ENCODE results near the gene PVRIG. TPM values are rescaled to one million over a fixed set of nuclear protein-coding genes. Genes with fewer than 3 reads are reported as not detected.
"Not testable (repeated sequence)": the region's sequence is repeated elsewhere in the genome, so short reads cannot be mapped to it uniquely, and the experiment has no call there.

Gene PVRIG
- polyA plus RNA-seq, 1 experiment = not detected

GRCh38 chr7:100213672-100214071 is 6.1 kb upstream of the PVRIG start:
- ChIA-PET POLR2A (no interaction called here), CTCF (interaction anchor here (9.9 kb wide), 1 partner anchor 82 kb away, joined by 147 read pairs; no protein-coding TSS in a partner anchor)

GRCh38 chr7:100214356-100214755 is 5.4 kb upstream of the PVRIG start:
- DNase-seq (ENCODE audit: low read depth); POLR2A ChIA-PET; H3K36me3 ChIP-seq (ENCODE audit: control insufficient read depth, insufficient read depth, low read length); H3K4me3 ChIP-seq (ENCODE audit: low read depth, low read length); H3K27me3 ChIP-seq (ENCODE audit: control insufficient read depth, insufficient read depth, low read length): not testable (repeated sequence)
- CTCF ChIA-PET = interaction anchor here (9.9 kb wide), 1 partner anchor 82 kb away, joined by 147 read pairs; no protein-coding TSS in a partner anchor

More at GRCh38 chr7:100213672-100214071, 6.1 kb upstream of the PVRIG start:
- no peak for DNase-seq (ENCODE audit: low read depth)
- Histone ChIP-seq H3K36me3 (ENCODE audit: control insufficient read depth, insufficient read depth, low read length) (no peaks in the 10 kb centered on the region), H3K27me3 (ENCODE audit: control insufficient read depth, insufficient read depth, low read length) (no peaks in the 10 kb centered on the region), H3K4me3 (ENCODE audit: low read depth, low read length) (no peak overlapping the region)
- TF ChIP-seq CTCF (IDR thresholded peaks at IDR 0.05; ENCODE audit: insufficient read depth, low read depth, low read length) = no peak

- no peak for TF ChIP-seq CTCF (IDR thresholded peaks at IDR 0.05; ENCODE audit: insufficient read depth, low read depth, low read length)
- POLR2A ChIA-PET = no interaction called here
- no peak for DNase-seq (ENCODE audit: low read depth)
- Histone ChIP-seq H3K36me3 (ENCODE audit: control insufficient read depth, insufficient read depth, low read length) (no peaks in the 10 kb centered on the region; the same call in 1 of the 2 replicates), H3K4me3 (ENCODE audit: low read depth, low read length) (no peak overlapping the region), H3K27me3 (ENCODE audit: control insufficient read depth, insufficient read depth, low read length) (no peaks in the 10 kb centered on the region)
- CTCF ChIA-PET = interaction anchor here (1.0 to 9.9 kb wide), 4 partner anchors 8 to 84 kb away, joined by 3 to 147 read pairs (median 8); no protein-coding TSS in a partner anchor
Measured at GRCh38 chr7:100215895-100216294, 3.9 kb upstream of the PVRIG start.

GRCh38 chr7:100217934-100218333 is 1.8 kb upstream of the PVRIG start:
- H3K36me3 ChIP-seq (ENCODE audit: control insufficient read depth, insufficient read depth, low read length); H3K4me3 ChIP-seq (ENCODE audit: low read depth, low read length); POLR2A ChIA-PET; DNase-seq (ENCODE audit: low read depth); H3K27me3 ChIP-seq (ENCODE audit: control insufficient read depth, insufficient read depth, low read length): not testable (repeated sequence)
- CTCF ChIA-PET = interaction anchor here (0.8 to 9.9 kb wide), 10 partner anchors 9 to 86 kb away, joined by 3 to 147 read pairs (median 5); partner anchors contain the start of gene LAMTOR4
- TF ChIP-seq CTCF (IDR thresholded peaks at IDR 0.05; ENCODE audit: insufficient read depth, low read depth, low read length) = peak; percentile 51

- CTCF ChIA-PET = interaction anchor here (1.1 to 9.9 kb wide), 4 partner anchors 10 to 87 kb away, joined by 3 to 147 read pairs (median 4); no protein-coding TSS in a partner anchor
- Histone ChIP-seq H3K36me3 (ENCODE audit: control insufficient read depth, insufficient read depth, low read length) (peaks cover 2% of the 10 kb centered on the region; the same call in 1 of the 2 replicates), H3K4me3 (ENCODE audit: low read depth, low read length) (no peak overlapping the region), H3K27me3 (ENCODE audit: control insufficient read depth, insufficient read depth, low read length) (no peaks in the 10 kb centered on the region)
- DNase-seq (ENCODE audit: low read depth) = no peak
- no peak for TF ChIP-seq CTCF (IDR thresholded peaks at IDR 0.05; ENCODE audit: insufficient read depth, low read depth, low read length)
- POLR2A ChIA-PET = no interaction called here
Measured at GRCh38 chr7:100219271-100219737, 445 bp upstream of the PVRIG start.

Measured in BJ (cell line).